K562 (cell line): ENCODE measurements around the gene PTPRG. TPM values are rescaled to one million over a fixed set of nuclear protein-coding genes. Genes with fewer than 3 reads are reported as not detected.

Experiments
- ATAC-seq: fragments of 200-7000 bp; cut with Tn5 transposase; 3 replicates; pipeline ENCODE4 v1.9.1; 2020; ENCODE audit warnings: moderate library complexity
- BruUV-seq: library from RNA; stranded (reverse); fragments of 400-500 nt; replicated peaks from 2 replicates; lab custom pipeline; 2021; lab: Mats Ljungman, UMichigan
- CTCF ChIA-PET: fragments of 300-600 bp; formaldehyde crosslinking; extraction: SDS; loops from one replicate; lab custom pipeline; 2021; ENCODE audit warnings: low intra/inter-chr PET ratio; lab: Yijun Ruan, JAX
- POLR2A ChIA-PET: fragments of 300-600, 350-650 bp; sonication (Branson Sonifier 250); formaldehyde crosslinking; extraction: SDS; loops from one replicate; lab custom pipeline; 2021; ENCODE audit warnings: antibody characterized with exemption, inconsistent platforms; lab: Yijun Ruan, JAX
- DNase-seq, 4 experiments: peaks; one replicate each; pipeline versions ENCODE4 v3.0.0 to v3.0.0-alpha.2; 2011 to 2018; ENCODE audit warnings: low spot score in 3 of 4, mixed read lengths in 3 of 4; ENCODE audit errors: extremely low read depth in 1 of 4
- FAIRE-seq: peaks from 2 replicates; lab custom pipeline; 2011; peaks lifted over from hg19 to GRCh38; lab: Jason Lieb, UNC
- H2AFZ ChIP-seq: 2 replicates; pipeline ENCODE4 v1.6.0; 2011; ENCODE audit warnings: low read depth, low read length, control low read depth, inconsistent platforms
- H3K27ac ChIP-seq: fragments of 200-600 bp; 3 replicates; pipeline ENCODE4 v1.8.0; 2011; ENCODE audit warnings: low read depth, mild to moderate bottlenecking, control low read depth, inconsistent platforms, low read length, moderate library complexity, mixed read lengths; ENCODE audit errors: extremely low read depth
- H3K27me3 ChIP-seq, 2 experiments: fragments of 300-600 bp in 1 of 2; 2 replicates in 1 of 2; 3 replicates in 1 of 2; pipeline versions ENCODE4 v1.6.0 to v1.8.0; 2011; ENCODE audit warnings: inconsistent platforms in 2 of 2, low read length in 2 of 2, mild to moderate bottlenecking in 1 of 2, mixed read lengths in 1 of 2, moderate library complexity in 1 of 2; ENCODE audit not compliant: control insufficient read depth in 2 of 2, insufficient read depth in 2 of 2
- H3K36me3 ChIP-seq: fragments of 300-600 bp; 3 replicates; pipeline ENCODE4 v1.8.0; 2011; ENCODE audit warnings: mild to moderate bottlenecking, low read length, inconsistent platforms; ENCODE audit not compliant: control insufficient read depth, insufficient read depth
- H3K4me1 ChIP-seq, 2 experiments: fragments of 200-600 bp in 1 of 2; replicated peaks in 1 of 2; 2 replicates in 1 of 2; 3 replicates in 1 of 2; pipeline versions ENCODE4 v1.5.1 to v1.8.0; 2011; ENCODE audit warnings: inconsistent platforms in 2 of 2, low read length in 2 of 2, mild to moderate bottlenecking in 1 of 2, mixed read lengths in 1 of 2, moderate library complexity in 1 of 2; ENCODE audit not compliant: control insufficient read depth in 2 of 2, insufficient read depth in 2 of 2
- H3K4me2 ChIP-seq: 2 replicates; pipeline ENCODE4 v1.6.1; 2011; ENCODE audit warnings: low read length, control low read depth, inconsistent platforms, mixed read lengths; ENCODE audit not compliant: insufficient read depth
- H3K4me3 ChIP-seq: fragments of 200-600 bp; sonication (generic), shearing (Covaris generic); 2 replicates; pipeline ENCODE4 v1.5.1; 2016; ENCODE audit warnings: control low read depth, inconsistent platforms
- H3K79me2 ChIP-seq: fragments of 200-600 bp; 3 replicates; pipeline ENCODE4 v1.8.0; 2011; ENCODE audit warnings: low read length, inconsistent platforms; ENCODE audit not compliant: control insufficient read depth, insufficient read depth
- H3K9ac ChIP-seq, 2 experiments: 2 replicates each; pipeline versions ENCODE4 v1.6.0 to v1.6.1; 2011; ENCODE audit warnings: low read depth in 2 of 2, low read length in 2 of 2, control low read depth in 1 of 2, inconsistent platforms in 1 of 2, mild to moderate bottlenecking in 1 of 2, mixed read lengths in 1 of 2; ENCODE audit not compliant: insufficient read depth in 1 of 2
- H3K9me1 ChIP-seq: one replicate; pipeline ENCODE4 v1.6.0; 2011; ENCODE audit warnings: inconsistent platforms, mild to moderate bottlenecking, low read length, moderate library complexity; ENCODE audit not compliant: control insufficient read depth, insufficient read depth
- H3K9me3 ChIP-seq: replicated peaks from 2 replicates; pipeline ENCODE4 v1.5.1; 2011; ENCODE audit warnings: low read depth, low read length, inconsistent platforms; ENCODE audit not compliant: control insufficient read depth, insufficient read depth
- H4K20me1 ChIP-seq: replicated peaks from 2 replicates; pipeline ENCODE4 v1.6.1; 2011; ENCODE audit warnings: low read length, inconsistent platforms, mixed read lengths; ENCODE audit not compliant: control insufficient read depth, insufficient read depth
- DACH1 ChIP-seq: fragments of 450-650 bp; IDR thresholded peaks from 2 replicates; pipeline ENCODE4 v1.6.1; 2018; ENCODE audit not compliant: partially characterized antibody
- DDX20 ChIP-seq: fragments of 450-650 bp; IDR thresholded peaks from 2 replicates; pipeline ENCODE4 v1.6.1; 2016; ENCODE audit warnings: missing genetic modification characterization, low read depth, mild to moderate bottlenecking, missing compliant biosample characterization, moderate library complexity
- PHF8 ChIP-seq: fragments of 200-600 bp; sonication (generic); IDR thresholded peaks from 2 replicates; pipeline ENCODE4 v1.6.1; 2012; ENCODE audit warnings: mixed run types, mild to moderate bottlenecking, inconsistent platforms, low read length, moderate library complexity, borderline replicate concordance
- TAF15 ChIP-seq: fragments of 200-400 bp; formaldehyde crosslinking; IDR thresholded peaks from 2 replicates; pipeline ENCODE4 v1.6.1; 2017; ENCODE audit warnings: mild to moderate bottlenecking, low read depth, low read length, moderate library complexity
- ZNF263 ChIP-seq: sonication (generic); formaldehyde crosslinking; IDR thresholded peaks from 2 replicates; pipeline ENCODE4 v1.8.0; 2022; ENCODE audit warnings: mild to moderate bottlenecking, missing genetic modification reagents, borderline replicate concordance
- WGBS: fragments of 100-300 bp; shearing (Covaris generic); methylation state at CpG from one replicate; pipeline ENCODE4 v1.1.6; 2016; ENCODE audit warnings: low coverage, mixed read lengths; ENCODE audit not compliant: insufficient coverage; ENCODE audit errors: missing lambda C conversion rate; 5-methylcytosine and 5-hydroxymethylcytosine counted together
- in situ Hi-C: fragments of 300-500 bp; cut with MboI; formaldehyde crosslinking; loops from 4 replicates; pipeline ENCODE4 v1.15.0; 2018; ENCODE audit warnings: inconsistent platforms, mixed read lengths
- intact Hi-C: fragments of 100-400 bp; cut with micrococcal nuclease; formaldehyde crosslinking; loops from 2 replicates; pipeline ENCODE4 v1.14.2; 2022
- polyA plus RNA-seq, 8 experiments: library from polyadenylated mRNA; depleted of rRNA in 4 of 8; stranded (reverse) in 5 of 8; unstranded in 3 of 8; fragments of >200 nt; fragmentation: Nextera tagmentation in 2 of 8; fragmentation: Illumina TruSeq in 1 of 8; extraction: Ambion mirVana in 2 of 8; extraction: Trizol in 1 of 8; gene quantifications; 2 replicates each; pipeline versions ENCODE4 v1.2.1 to v1.2.3, GENCODE V29; 2011 to 2014; ENCODE audit warnings: inconsistent platforms in 1 of 8, missing spikeins in 1 of 8
- total RNA-seq, 7 experiments: library from RNA; depleted of rRNA in 6 of 7; stranded (reverse); fragments of >200 nt in 6 of 7; fragmentation: Illumina TruSeq in 2 of 7; extraction: Trizol in 2 of 7; gene quantifications; 2 replicates each; pipeline versions ENCODE4 v1.2.1 to v1.2.3, GENCODE V29; 2011 to 2021; ENCODE audit warnings: low replicate concordance in 1 of 7
- TF ChIP-seq, protein P1 (sequence below): sonication (generic); formaldehyde crosslinking; IDR thresholded peaks from 2 replicates; pipeline ENCODE4 v1.8.0; 2022; ENCODE audit warnings: mild to moderate bottlenecking, missing genetic modification reagents
- TF ChIP-seq, protein P2 (sequence below): sonication (generic); formaldehyde crosslinking; IDR thresholded peaks from 2 replicates; pipeline ENCODE4 v1.8.0; 2022; ENCODE audit warnings: mild to moderate bottlenecking, low read depth, missing genetic modification reagents

The PTPRG gene
- total and polyA plus RNA-seq, 9 of the 15 experiments (the other 6 are each of a cell fraction or from before 2014, with no cell fraction given) = 0.16 TPM; not detected in 8

GRCh38 chr3:61594144-61594963 lies 33.0 kb downstream of the PTPRG start:
- Histone ChIP-seq H3K4me3 (no peak overlapping the region), H2AFZ (no peak overlapping the region), H3K9me3 (no peaks in the 10 kb centered on the region), H3K9me1 (no peaks in the 10 kb centered on the region), H3K27ac (no peak overlapping the region), H3K9ac (no peak overlapping the region), H3K4me1 (no peaks in the 10 kb centered on the region), H3K4me2 (no peak overlapping the region), H4K20me1 (no peaks in the 10 kb centered on the region), H3K36me3 (no peaks in the 10 kb centered on the region), H3K79me2 (no peaks in the 10 kb centered on the region), H3K27me3 (peaks cover 0 to 5% of the 10 kb centered on the region in 2 experiments; a peak in 1 of 5 replicates)
- in situ Hi-C loops (no loop called here), intact Hi-C loops (no loop called here)
- BruUV-seq = no TSS peak
- CTCF ChIA-PET = no interaction called here
- ATAC-seq (no peak), FAIRE-seq (no peak), DNase-seq (no peak)
- no peak for TF ChIP-seq DDX20 (tag)
- no peak for TF ChIP-seq ZNF263 (CRISPR knock-in tag)
- TF ChIP-seq, protein P1, sequence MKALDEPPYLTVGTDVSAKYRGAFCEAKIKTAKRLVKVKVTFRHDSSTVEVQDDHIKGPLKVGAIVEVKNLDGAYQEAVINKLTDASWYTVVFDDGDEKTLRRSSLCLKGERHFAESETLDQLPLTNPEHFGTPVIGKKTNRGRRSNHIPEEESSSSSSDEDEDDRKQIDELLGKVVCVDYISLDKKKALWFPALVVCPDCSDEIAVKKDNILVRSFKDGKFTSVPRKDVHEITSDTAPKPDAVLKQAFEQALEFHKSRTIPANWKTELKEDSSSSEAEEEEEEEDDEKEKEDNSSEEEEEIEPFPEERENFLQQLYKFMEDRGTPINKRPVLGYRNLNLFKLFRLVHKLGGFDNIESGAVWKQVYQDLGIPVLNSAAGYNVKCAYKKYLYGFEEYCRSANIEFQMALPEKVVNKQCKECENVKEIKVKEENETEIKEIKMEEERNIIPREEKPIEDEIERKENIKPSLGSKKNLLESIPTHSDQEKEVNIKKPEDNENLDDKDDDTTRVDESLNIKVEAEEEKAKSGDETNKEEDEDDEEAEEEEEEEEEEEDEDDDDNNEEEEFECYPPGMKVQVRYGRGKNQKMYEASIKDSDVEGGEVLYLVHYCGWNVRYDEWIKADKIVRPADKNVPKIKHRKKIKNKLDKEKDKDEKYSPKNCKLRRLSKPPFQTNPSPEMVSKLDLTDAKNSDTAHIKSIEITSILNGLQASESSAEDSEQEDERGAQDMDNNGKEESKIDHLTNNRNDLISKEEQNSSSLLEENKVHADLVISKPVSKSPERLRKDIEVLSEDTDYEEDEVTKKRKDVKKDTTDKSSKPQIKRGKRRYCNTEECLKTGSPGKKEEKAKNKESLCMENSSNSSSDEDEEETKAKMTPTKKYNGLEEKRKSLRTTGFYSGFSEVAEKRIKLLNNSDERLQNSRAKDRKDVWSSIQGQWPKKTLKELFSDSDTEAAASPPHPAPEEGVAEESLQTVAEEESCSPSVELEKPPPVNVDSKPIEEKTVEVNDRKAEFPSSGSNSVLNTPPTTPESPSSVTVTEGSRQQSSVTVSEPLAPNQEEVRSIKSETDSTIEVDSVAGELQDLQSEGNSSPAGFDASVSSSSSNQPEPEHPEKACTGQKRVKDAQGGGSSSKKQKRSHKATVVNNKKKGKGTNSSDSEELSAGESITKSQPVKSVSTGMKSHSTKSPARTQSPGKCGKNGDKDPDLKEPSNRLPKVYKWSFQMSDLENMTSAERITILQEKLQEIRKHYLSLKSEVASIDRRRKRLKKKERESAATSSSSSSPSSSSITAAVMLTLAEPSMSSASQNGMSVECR (CRISPR knock-in tag) = no peak
- TF ChIP-seq, protein P2, sequence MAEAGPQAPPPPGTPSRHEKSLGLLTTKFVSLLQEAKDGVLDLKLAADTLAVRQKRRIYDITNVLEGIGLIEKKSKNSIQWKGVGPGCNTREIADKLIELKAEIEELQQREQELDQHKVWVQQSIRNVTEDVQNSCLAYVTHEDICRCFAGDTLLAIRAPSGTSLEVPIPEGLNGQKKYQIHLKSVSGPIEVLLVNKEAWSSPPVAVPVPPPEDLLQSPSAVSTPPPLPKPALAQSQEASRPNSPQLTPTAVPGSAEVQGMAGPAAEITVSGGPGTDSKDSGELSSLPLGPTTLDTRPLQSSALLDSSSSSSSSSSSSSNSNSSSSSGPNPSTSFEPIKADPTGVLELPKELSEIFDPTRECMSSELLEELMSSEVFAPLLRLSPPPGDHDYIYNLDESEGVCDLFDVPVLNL (CRISPR knock-in tag) = no peak
- no peak for TF ChIP-seq DACH1
- no peak for TF ChIP-seq PHF8
- no peak for TF ChIP-seq TAF15
- 1% methylated on average over 11 of the region's 12 CpGs for WGBS
- POLR2A ChIA-PET = no interaction called here
